CD14-positive monocyte (primary cell): ENCODE results near the gene HLA-DQA2. TPM values are rescaled to one million over a fixed set of nuclear protein-coding genes. Genes with fewer than 3 reads are reported as not detected.
A peak's percentile ranks its signal among the peaks of the same experiment; 100 is the strongest.

ENCODE experiments used
- DNase-seq, 3 donors: peaks; one replicate each; pipeline ENCODE4 v3.0.0-alpha.2; 2011 to 2022
- H2AFZ ChIP-seq: 2 replicates; pipeline ENCODE4 v1.6.0; 2012; ENCODE audit warnings: mild to moderate bottlenecking, low read depth, low read length, inconsistent platforms; ENCODE audit not compliant: insufficient read depth, poor library complexity, severe bottlenecking
- H3K27ac ChIP-seq, 2 donors: 1 replicate in 1 of 2; 2 replicates in 1 of 2; pipeline ENCODE4 v1.5.1; 2012 to 2013; ENCODE audit warnings: low read length in 2 of 2, control low read depth in 1 of 2, inconsistent platforms in 1 of 2, low read depth in 1 of 2, mild to moderate bottlenecking in 1 of 2
- H3K27me3 ChIP-seq, 2 donors: one replicate each; pipeline versions ENCODE4 v1.6.0 to v1.6.1; 2011 to 2013; ENCODE audit warnings: low read length in 2 of 2; ENCODE audit not compliant: control insufficient read depth in 2 of 2, insufficient read depth in 2 of 2
- H3K36me3 ChIP-seq, 2 donors: replicated peaks in 1 of 2; 1 replicate in 1 of 2; 2 replicates in 1 of 2; pipeline versions ENCODE4 v1.5.1 to v1.6.1; 2012 to 2013; ENCODE audit warnings: low read length in 2 of 2, control low read depth in 1 of 2, inconsistent platforms in 1 of 2, mild to moderate bottlenecking in 1 of 2; ENCODE audit not compliant: insufficient read depth in 2 of 2, control insufficient read depth in 1 of 2
- H3K4me1 ChIP-seq, 2 donors: 1 replicate in 1 of 2; 2 replicates in 1 of 2; pipeline versions ENCODE4 v1.5.1 to v1.6.1; 2012 to 2013; ENCODE audit warnings: low read length in 2 of 2, control low read depth in 1 of 2, inconsistent platforms in 1 of 2, mild to moderate bottlenecking in 1 of 2, moderate library complexity in 1 of 2; ENCODE audit not compliant: insufficient read depth in 2 of 2, control insufficient read depth in 1 of 2
- H3K4me2 ChIP-seq: replicated peaks from 2 replicates; pipeline ENCODE3; 2012; ENCODE audit warnings: low read length, moderate library complexity, mild to moderate bottlenecking; ENCODE audit not compliant: poor library complexity, severe bottlenecking; ENCODE audit errors: extremely low read depth
- H3K4me3 ChIP-seq, 3 experiments: fragments of 200-600 bp in 1 of 3; sonication (generic) in 1 of 3; replicated peaks in 1 of 3; 1 replicate in 2 of 3; 2 replicates in 1 of 3; pipeline ENCODE4 v1.5.1; 2011 to 2013; ENCODE audit warnings: low read length in 3 of 3, mild to moderate bottlenecking in 3 of 3, control low read depth in 2 of 3, low read depth in 2 of 3, inconsistent platforms in 1 of 3, moderate library complexity in 1 of 3
- H3K79me2 ChIP-seq: 2 replicates; pipeline ENCODE4 v1.6.0; 2012; ENCODE audit warnings: mild to moderate bottlenecking, control low read depth, inconsistent platforms, low read length, moderate library complexity; ENCODE audit not compliant: insufficient read depth
- H3K9ac ChIP-seq: 2 replicates; pipeline ENCODE4 v1.6.0; 2017; ENCODE audit warnings: low read length, mild to moderate bottlenecking; ENCODE audit not compliant: insufficient read depth, poor library complexity, severe bottlenecking
- H3K9me3 ChIP-seq, 2 donors: replicated peaks in 1 of 2; 1 replicate in 1 of 2; 2 replicates in 1 of 2; pipeline versions ENCODE4 v1.5.1 to v1.6.1; 2012 to 2013; ENCODE audit warnings: low read length in 2 of 2, control low read depth in 1 of 2; ENCODE audit not compliant: control insufficient read depth in 1 of 2, insufficient read depth in 1 of 2
- H4K20me1 ChIP-seq: 2 replicates; pipeline ENCODE4 v1.6.0; 2012; ENCODE audit warnings: mild to moderate bottlenecking, low read length, control low read depth, moderate library complexity; ENCODE audit not compliant: insufficient read depth
- H3K27ac Mint-ChIP-seq, 7 donors: one replicate each; pipeline ENCODE4 v1.8.0; 2020; ENCODE audit warnings: mild to moderate bottlenecking in 7 of 7, mixed read lengths in 7 of 7, moderate library complexity in 6 of 7, inconsistent platforms in 2 of 7
- H3K27me3 Mint-ChIP-seq, 3 donors: one replicate each; pipeline ENCODE4 v1.8.0; 2021 to 2022; ENCODE audit warnings: low read depth in 3 of 3, mild to moderate bottlenecking in 3 of 3, mixed read lengths in 3 of 3, moderate library complexity in 3 of 3, inconsistent platforms in 1 of 3
- H3K36me3 Mint-ChIP-seq, 2 donors: one replicate each; pipeline ENCODE4 v1.8.0; 2020; ENCODE audit warnings: mixed read lengths in 2 of 2, inconsistent platforms in 1 of 2, mild to moderate bottlenecking in 1 of 2
- H3K4me1 Mint-ChIP-seq: one replicate; pipeline ENCODE4 v1.8.0; 2020; ENCODE audit warnings: mild to moderate bottlenecking, mixed read lengths
- H3K4me3 Mint-ChIP-seq, 2 donors: one replicate each; pipeline ENCODE4 v1.8.0; 2020; ENCODE audit warnings: mild to moderate bottlenecking in 2 of 2, mixed read lengths in 2 of 2, moderate library complexity in 1 of 2
- H3K9me3 Mint-ChIP-seq, 7 donors: one replicate each; pipeline ENCODE4 v1.8.0; 2020 to 2022; ENCODE audit warnings: mixed read lengths in 7 of 7, mild to moderate bottlenecking in 6 of 7, moderate library complexity in 6 of 7, inconsistent platforms in 2 of 7
- CTCF ChIP-seq: fragments of 200-600 bp; IDR thresholded peaks from one replicate; pipeline ENCODE4 v1.8.0; 2022; ENCODE audit warnings: antibody characterized with exemption, mild to moderate bottlenecking
- WGBS: methylation state at CpG from one replicate; pipeline ENCODE4 v1.1.5; 2013; ENCODE audit warnings: missing lambda C conversion rate; ENCODE audit not compliant: insufficient coverage; 5-methylcytosine and 5-hydroxymethylcytosine counted together
- intact Hi-C, 2 donors: fragments of 100-400 bp; cut with micrococcal nuclease; formaldehyde crosslinking; loops; one replicate each; pipeline versions ENCODE4 v1.15.0 to v1.15.1; 2023
- polyA plus RNA-seq, 3 donors: library from polyadenylated mRNA; depleted of rRNA in 1 of 3; unstranded in 2 of 3; stranded (reverse) in 1 of 3; fragments of 300-500 nt in 2 of 3; fragments of >200 nt in 1 of 3; fragmentation: Illumina TruSeq in 2 of 3; gene quantifications; 1 replicate in 2 of 3; 2 replicates in 1 of 3; pipeline ENCODE4 v1.2.3, GENCODE V29; 2012 to 2021

The HLA-DQA2 gene
- polyA plus RNA-seq, 3 donors: 0.24 to 53.5 (median 15.5) TPM

GRCh38 chr6:32772656-32773055 lies 31.5 kb downstream of the HLA-DQA2 start:
- Histone ChIP-seq H3K9ac (no peak overlapping the region), H3K4me2 (no peak overlapping the region), H3K36me3 (no peaks in the 10 kb centered on the region), H3K27me3 (peaks cover 18 to 30% of the 10 kb centered on the region in 2 donors), H4K20me1 (no peaks in the 10 kb centered on the region), H2AFZ (no peak overlapping the region), H3K27ac (no peak overlapping the region), H3K79me2 (no peaks in the 10 kb centered on the region), H3K4me3 (no peak overlapping the region), H3K4me1 (no peaks in the 10 kb centered on the region), H3K9me3 (no peaks in the 10 kb centered on the region)
- H3K4me3 Mint-ChIP-seq: peak overlapping the region in 1 of 2 donors; percentile 33
- no peak overlapping the region for H3K27ac Mint-ChIP-seq
- no peaks in the 10 kb centered on the region for H3K9me3 Mint-ChIP-seq
- intact Hi-C loops: no loop called here
- no peak for TF ChIP-seq CTCF
- no peaks in the 10 kb centered on the region for H3K36me3 Mint-ChIP-seq
- no peak for DNase-seq
- H3K27me3 Mint-ChIP-seq: peaks cover 18 to 32% (median 28%) of the 10 kb centered on the region in 3 donors
- WGBS: no CpG with 5 or more reads among the region's 1 CpG
- H3K4me1 Mint-ChIP-seq: peaks cover 1% of the 10 kb centered on the region

- H3K4me1 Mint-ChIP-seq: peaks cover 4% of the 10 kb centered on the region
- no peak overlapping the region for H3K27ac Mint-ChIP-seq
- H3K9me3 Mint-ChIP-seq: peaks cover 0 to 1% (median 0%) of the 10 kb centered on the region in 7 donors
- no peak overlapping the region for H3K4me3 Mint-ChIP-seq
- Histone ChIP-seq H3K79me2 (no peaks in the 10 kb centered on the region), H3K36me3 (no peaks in the 10 kb centered on the region), H2AFZ (no peak overlapping the region), H3K4me2 (no peak overlapping the region), H3K9ac (no peak overlapping the region), H3K27me3 (peaks cover 13 to 17% of the 10 kb centered on the region in 2 donors), H3K4me3 (no peak overlapping the region), H3K27ac (no peak overlapping the region), H4K20me1 (no peaks in the 10 kb centered on the region), H3K9me3 (no peaks in the 10 kb centered on the region), H3K4me1 (no peaks in the 10 kb centered on the region)
- DNase-seq: peak in 2 of 3 donors; percentile 7 to 47
- intact Hi-C loops: no loop called here
- WGBS: no CpG with 5 or more reads among the region's 1 CpG
- no peaks in the 10 kb centered on the region for H3K36me3 Mint-ChIP-seq
- TF ChIP-seq CTCF: no peak
- peaks cover 10 to 24% (median 20%) of the 10 kb centered on the region in 3 donors for H3K27me3 Mint-ChIP-seq
These were observed 33.2 kb downstream of the HLA-DQA2 start for GRCh38 chr6:32774426-32774825.
